NCI-H2029 treated with DMSO at 0.1 percent for 48 hours (cell line): ENCODE data around the gene SLC2A4.
A peak's percentile ranks its signal among the peaks of the same experiment; 100 is the strongest.

Source experiments
- DNase-seq: peaks from one replicate; lab custom pipeline; 2025; lab: John Stamatoyannopoulos, UW

SLC2A4 gene

DNA sequence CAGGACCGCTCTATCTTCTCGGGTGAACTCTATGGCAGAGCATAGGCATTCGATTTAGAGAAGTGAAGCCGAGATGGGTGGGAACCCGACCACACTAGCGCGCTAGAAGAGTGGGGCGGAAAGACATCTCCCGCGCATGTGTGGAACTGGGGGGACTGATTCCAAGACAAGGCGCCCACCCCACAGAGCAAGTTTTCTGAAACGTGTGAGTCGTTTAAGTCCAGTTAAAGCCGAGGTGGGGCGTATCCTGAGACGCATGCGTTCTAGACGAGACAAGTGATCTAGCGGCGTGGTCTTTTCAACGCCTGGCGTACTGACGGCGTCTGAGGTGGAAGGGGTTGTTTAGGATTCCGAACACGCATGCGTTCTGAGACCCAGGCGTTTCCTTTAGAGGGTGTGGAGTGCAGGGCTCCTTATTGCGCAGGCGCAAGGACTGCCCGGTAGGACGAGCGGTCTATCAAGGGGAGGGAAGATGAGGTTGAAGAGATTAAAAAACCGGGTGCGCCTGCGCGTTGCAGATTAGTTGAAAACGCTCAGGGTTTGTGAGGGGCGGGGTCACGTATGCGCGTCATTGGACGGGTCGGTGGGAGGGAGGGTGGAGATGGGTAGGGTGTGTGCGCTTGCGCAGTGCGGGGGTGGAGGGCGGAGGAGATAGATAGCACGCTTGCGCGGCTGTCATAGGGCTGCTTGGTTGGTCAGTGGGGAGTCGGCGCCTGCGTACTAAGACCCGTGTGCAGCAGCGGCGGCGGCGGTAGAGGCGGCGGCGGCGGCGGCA is 25.6 kb downstream of the SLC2A4 start, which contains the start of gene EIF5A:
Gene EIF5A (plus strand): TSS at position 718 of the 775 bp plus-strand sequence. CDS start 2,008 bp downstream, outside the sequence.
- DNase-seq: peak; percentile 92

DNA sequence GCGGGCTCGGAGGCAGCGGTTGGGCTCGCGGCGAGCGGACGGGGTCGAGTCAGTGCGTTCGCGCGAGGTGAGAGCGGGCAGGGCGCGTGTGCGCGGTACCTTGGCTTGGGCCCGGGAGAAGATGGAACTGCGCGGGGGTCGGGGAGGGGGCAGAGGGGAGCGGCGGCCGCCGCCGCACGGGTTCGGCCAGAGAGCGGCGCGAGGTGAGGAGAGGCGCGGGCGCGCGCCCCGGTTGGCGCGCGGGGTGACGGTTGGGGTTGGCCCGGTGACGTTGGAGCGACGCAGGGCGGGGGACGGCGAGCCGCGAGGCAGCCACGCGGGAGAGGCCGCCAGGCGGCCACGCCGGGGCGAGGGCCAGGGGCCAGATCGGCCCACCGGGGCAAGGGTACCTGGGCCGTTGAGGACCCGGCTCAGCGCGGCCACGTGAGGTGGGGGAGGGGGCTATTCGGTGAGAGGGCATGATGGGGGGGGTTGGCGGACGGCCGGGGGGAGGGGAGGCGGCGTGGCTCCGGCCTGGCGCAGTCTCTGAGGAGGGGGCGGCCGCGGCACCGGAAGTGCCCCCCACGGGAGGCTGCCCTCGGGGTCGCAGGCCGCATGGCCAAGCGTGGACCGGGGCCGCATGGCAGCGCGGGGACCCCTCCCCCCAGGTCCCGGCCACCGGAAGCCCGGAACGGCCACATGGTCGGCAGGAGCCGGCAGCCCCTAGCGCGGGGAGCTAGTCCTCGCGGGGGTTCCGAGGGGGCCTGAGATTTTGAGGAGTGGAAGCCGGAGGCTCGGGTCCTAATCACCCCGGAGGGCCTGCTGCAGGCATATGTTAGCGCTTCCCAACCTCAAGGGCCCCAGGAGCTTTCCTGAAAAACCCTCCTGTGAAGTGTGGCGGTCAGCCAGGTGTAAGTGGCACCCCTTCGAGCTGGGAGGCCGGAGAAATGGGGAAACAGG is 26.4 kb downstream of the SLC2A4 start:
- no peak for DNase-seq

GRCh38 chr17:7308625-7309433 is 27.3 kb downstream of the SLC2A4 start:
- peak; percentile 49 for DNase-seq

DNA sequence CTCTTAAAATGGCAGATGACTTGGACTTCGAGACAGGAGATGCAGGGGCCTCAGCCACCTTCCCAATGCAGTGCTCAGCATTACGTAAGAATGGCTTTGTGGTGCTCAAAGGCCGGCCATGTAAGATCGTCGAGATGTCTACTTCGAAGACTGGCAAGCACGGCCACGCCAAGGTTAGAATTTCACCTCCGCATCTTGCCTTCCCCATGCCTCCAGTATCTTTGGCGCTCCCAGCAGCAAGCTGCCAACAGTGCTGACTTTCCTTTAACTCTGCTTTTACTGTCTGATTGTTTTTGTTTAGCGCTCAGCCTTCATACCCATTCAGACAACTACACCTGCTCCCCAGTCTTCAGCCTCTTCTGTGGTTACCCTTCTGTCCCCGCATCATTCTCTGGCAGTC is 28.1 kb downstream of the SLC2A4 start:
- DNase-seq: no peak

DNA sequence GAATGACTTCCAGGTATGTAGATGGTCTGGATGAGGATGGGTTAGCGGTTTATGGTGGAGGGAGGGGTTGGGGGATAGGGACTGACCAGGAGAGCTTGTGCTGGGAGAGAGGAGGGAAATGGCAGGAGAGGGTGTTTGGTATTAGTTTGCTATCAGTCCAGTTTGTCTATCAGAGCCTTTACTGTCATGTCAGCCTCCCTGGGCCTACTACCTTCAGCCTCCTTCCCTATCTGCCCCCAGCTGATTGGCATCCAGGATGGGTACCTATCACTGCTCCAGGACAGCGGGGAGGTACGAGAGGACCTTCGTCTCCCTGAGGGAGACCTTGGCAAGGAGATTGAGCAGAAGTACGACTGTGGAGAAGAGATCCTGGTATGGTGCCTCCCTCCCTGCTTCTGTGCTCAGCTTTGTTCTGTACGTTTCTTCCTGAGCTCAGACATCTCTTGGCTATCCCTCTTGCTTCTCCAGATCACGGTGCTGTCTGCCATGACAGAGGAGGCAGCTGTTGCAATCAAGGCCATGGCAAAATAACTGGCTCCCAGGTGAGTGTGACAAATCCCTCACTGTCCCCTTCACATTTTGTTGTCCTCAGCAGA is 29.7 kb downstream of the SLC2A4 start:
- no peak for DNase-seq

GRCh38 chr17:7312432-7313087 is 31.0 kb downstream of the SLC2A4 start:
- no peak for DNase-seq

DNA sequence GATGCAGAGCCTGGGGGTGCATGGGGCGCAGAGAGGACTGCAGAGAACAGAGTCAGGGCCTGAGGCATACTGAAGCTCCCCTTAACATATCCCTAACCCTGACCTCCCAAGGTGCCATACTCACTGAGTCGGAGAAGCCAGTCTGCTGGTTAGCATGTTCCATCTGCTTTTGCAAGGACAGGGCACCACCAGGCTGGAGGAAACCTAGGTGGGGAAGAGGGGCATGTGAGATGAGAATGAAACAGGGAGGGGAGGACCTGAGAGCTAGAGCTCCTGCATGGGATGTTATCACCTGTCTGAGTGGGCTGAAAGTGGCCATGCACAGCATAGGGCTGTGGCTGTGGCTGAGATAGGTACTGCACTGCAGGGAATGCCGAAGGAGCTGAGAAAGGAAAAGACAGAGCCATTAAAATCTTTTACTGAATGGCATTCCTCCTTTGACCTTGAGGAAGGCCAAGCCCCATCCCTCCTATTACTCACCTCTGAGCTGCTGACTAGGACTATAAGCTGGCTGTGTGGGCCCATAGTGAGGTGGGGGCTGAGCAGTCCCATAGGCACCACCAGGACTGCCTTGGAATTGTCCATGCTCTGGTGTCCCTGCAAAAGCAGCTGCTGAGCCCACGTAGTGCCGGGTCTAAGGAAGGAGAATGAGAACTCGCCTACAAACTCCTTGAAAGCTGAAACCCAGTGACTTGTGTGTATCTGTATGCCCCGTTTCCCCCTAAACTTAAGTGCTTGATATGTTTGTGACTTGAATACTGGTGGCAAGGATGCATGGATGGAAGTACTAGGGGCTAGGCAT is 31.8 kb downstream of the SLC2A4 start:
- DNase-seq: no peak

- DNase-seq: no peak
Measured at GRCh38 chr17:7313890-7314718, 32.6 kb downstream of the SLC2A4 start.

DNA sequence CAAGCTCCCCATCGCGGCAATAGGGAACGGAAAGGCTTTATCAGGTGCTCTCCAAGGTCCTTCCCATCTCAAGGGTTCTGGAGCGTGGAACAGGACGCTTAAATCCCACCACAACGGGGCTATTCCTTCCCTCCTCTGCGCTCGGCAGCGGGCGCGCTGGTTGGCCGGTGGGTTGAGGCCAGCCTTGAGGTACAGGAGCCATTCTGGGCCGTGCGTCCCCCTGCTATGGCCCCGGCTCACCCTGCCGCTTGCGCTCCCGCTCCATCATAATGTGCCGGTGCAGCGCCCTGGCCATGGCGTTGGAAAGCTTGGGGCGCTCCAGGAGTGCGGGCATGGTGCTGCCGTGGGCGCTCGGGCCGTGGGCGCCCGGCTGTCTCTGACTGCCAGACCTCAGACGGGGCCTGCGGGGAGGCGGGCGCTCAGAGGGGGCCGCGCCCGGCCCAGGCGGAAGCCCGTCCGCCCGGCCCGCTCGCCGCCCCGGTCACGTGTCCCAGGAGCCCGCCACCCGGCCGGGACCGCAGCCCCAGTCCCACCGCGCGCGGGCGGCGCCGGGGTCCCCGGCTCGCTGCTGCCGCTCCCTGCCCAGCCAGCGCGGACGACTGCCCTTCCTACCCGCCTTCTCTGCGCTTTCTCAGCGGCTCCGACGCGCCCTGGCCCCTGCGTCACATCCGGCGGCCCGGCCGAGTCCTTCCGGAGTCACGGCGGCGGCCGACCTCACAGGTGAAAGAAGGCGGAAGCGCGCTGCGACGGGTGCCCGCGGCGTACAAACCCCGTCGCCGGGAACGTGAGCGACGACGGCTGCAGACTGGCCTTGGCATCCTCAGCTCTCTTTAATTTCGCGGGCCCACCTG is 33.4 kb downstream of the SLC2A4 start, which contains the start of gene GPS2:
Gene GPS2 (minus strand): TSS at position 642 of the 851 bp plus-strand sequence. CDS start 308 bp downstream, at position 334.
- peak; percentile 23 for DNase-seq

DNA sequence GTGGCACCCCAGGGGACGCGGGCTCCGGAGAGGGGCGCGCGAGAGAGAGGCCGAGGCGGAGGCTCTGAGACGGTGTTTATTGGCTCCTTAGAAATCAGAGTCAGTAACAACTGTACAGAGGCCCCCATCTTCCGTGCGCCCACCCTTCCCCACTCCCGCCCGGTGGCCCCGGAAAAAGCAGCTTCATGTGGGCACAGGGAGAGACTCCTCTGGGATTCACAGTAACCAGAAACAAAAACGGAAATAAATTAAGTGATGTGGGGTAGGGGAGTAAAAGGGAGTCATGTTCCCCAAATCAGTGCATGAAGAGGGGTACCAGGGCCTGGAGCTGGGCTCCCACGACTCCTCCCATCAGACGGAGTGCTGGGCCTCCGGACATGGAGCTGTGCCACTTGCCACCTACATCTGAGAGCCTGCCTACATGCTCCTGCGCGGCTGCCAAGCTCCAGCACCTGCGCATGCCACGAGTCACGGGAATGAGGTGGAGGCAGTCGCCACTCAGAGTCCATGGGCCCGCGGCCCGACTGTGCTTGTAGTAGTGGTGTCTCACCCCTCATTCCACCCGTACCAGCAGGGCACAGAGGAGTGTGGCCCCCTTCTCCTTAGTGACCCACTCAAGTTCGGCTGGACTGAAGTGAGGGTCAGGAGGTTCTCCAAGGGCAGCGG is 34.2 kb downstream of the SLC2A4 start:
- DNase-seq: no peak

DNA sequence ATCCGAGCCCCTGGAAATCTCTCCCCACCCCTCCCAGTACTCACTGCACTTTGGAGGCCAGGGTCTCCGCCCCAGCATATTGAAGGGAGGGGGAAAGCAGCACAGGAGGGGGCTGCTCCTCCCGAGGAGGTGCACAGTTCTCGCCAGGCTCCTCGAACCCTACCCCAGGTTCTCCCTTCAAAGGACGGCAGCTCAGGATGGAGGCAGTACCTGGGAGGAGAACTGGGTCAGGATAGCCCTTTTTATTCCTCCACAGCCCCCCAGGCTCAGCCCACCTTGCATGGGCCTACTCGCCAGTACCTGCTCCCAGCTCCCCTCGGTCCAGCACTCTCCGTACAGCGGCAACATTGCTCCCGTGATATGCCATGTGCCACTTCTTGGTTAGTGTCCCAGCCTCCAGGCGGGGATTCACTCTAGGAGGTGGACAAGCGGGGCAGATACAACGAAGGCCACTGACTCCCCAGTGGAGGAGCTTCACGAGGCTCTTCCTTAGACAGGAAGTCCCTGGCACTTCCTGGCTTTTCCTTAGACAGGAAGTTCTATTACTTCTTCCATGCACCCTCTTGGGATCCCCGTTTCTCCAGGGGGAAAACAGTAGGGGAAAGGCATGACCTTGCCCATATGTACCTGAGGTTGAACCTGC is 35.8 kb downstream of the SLC2A4 start:
- DNase-seq: no peak

DNA sequence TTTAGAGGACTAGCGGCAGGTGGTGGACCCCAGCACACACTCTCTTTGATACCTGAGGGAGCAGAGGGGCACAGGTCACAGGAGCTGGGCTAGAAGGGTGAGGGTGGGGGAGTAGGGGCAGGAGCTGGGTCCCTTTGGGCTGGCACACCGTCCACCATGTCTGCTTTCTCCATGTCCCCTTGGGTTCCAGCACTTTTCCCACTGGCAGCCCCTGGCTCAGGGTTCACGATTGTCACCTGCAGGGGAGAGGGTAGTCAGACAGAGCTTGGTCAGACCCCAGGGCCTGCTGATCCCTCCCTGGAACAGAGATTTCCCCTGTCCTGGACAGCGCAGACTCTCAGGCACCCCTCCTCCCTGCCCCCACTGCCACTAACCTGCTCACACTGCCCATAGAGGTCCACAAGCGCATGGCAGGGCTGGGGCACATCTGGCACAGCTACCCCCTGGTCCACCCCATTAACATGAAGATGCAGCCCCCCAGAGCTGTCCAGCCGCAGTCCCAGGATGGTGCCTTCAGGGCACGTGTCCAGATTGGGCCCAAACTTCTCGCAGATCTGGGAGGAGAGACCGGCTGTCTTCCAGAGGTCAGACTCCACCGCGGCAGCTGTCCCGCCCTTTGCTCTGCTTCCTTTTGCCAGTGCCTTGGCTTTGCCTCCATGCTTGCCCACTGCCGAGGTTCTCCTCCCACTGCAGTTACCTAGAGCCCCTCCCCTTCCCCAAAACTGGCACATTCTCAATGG is 36.8 kb downstream of the SLC2A4 start:
- DNase-seq: no peak

GRCh38 chr17:7321466-7321865 is 39.9 kb downstream of the SLC2A4 start:
- DNase-seq: no peak

DNA sequence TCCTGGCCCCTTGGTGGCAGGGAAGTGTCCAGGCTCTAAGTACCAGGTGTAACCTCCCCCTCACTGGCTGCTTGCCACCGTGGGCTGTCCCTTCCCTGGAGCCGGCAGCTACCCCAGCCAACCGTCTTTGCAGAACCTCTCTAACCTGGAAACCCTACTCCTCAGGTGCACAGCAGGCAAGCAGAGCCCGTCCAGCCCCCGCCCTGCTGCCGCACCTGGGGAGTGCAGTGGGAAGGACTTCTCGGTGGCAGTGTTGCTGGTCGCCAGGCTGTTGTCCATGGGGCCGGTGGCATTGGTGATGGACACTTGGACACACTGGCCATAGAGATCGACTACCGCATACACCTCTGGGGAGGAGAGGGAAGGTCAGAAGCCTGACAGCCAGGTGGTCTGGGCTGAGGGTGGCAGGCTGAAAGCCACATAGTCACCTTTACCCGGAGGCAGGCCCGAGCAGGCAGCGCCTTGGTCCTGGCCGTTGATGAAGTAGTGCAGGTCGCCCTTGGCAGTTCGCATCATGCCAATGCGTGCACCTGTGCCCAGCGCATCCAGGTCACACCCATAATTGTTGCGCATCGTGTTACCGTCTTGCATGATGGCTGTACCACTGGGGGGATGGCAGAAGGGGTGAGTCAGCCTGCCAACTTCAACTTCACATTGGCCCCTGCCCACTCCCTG is 41.1 kb downstream of the SLC2A4 start:
- no peak for DNase-seq

- DNase-seq: no peak
Measured at GRCh38 chr17:7323731-7324437, 42.4 kb downstream of the SLC2A4 start.
